Prostate gland (tissue), 2 donors: Measurements from ENCODE around the gene ASIC2. TPM values are rescaled to one million over a fixed set of nuclear protein-coding genes. Genes with fewer than 3 reads are reported as not detected.

Source experiments
- DNase-seq: peaks from one replicate; pipeline ENCODE4 v3.0.0-alpha.2; 2019; ENCODE audit warnings: low spot score
- H3K27ac ChIP-seq, 2 donors: fragments of 200-600 bp; sonication (generic); 2 replicates each; pipeline ENCODE4 v1.5.1; 2017 to 2019
- H3K27me3 ChIP-seq: fragments of 200-600 bp; sonication (generic); replicated peaks from 2 replicates; pipeline ENCODE4 v1.5.1; 2019; ENCODE audit not compliant: insufficient read depth
- H3K36me3 ChIP-seq, 2 donors: fragments of 200-600 bp; sonication (generic); 1 replicate in 1 of 2; 2 replicates in 1 of 2; pipeline versions ENCODE4 v1.5.1 to v1.8.1; 2017 to 2019
- H3K4me1 ChIP-seq: fragments of 200-600 bp; sonication (generic); replicated peaks from 2 replicates; pipeline ENCODE4 v1.5.1; 2019
- H3K4me3 ChIP-seq, 2 donors: fragments of 200-600 bp; sonication (generic); 2 replicates each; pipeline ENCODE4 v1.5.1; 2017 to 2019
- H3K9me3 ChIP-seq: fragments of 200-600 bp; sonication (generic); 2 replicates; pipeline ENCODE4 v1.5.1; 2017
- CTCF ChIP-seq, 4 experiments: fragments of 200-600 bp in 2 of 4; fragments of 450-650 bp in 2 of 4; sonication (generic) in 2 of 4; IDR thresholded peaks; 1 replicate in 3 of 4; 2 replicates in 1 of 4; pipeline ENCODE4 v1.5.1; 2016 to 2019; ENCODE audit warnings: antibody characterized with exemption in 4 of 4, mild to moderate bottlenecking in 2 of 4, moderate library complexity in 2 of 4
- POLR2A ChIP-seq: fragments of 450-650 bp; IDR thresholded peaks from one replicate; pipeline ENCODE4 v1.6.1; 2016; ENCODE audit warnings: antibody characterized with exemption, mild to moderate bottlenecking
- POLR2AphosphoS5 ChIP-seq: sonication (generic); formaldehyde crosslinking; IDR thresholded peaks from one replicate; pipeline ENCODE4 v1.6.1; 2017; ENCODE audit warnings: antibody characterized with exemption
- WGBS: methylation state at CpG from one replicate; pipeline ENCODE4 v1.1.5; 2018; 5-methylcytosine and 5-hydroxymethylcytosine counted together
- intact Hi-C: fragments of 100-400 bp; cut with DNase I; formaldehyde crosslinking; loops from one replicate; pipeline ENCODE4 v1.14.2; 2022
- total RNA-seq, 2 donors: library from RNA; depleted of rRNA; stranded (reverse); fragments of >200 nt; gene quantifications; one replicate each; pipeline ENCODE4 v1.1.0, GENCODE V29; 2016

ASIC2 gene
- total RNA-seq, 2 donors from 2014 or later, result 3.2 TPM; not detected in 1

GRCh38 chr17:33192951-33193911 lies 99.9 kb downstream of the ASIC2 start:
- TF ChIP-seq CTCF (IDR thresholded peaks at IDR 0.05), result no peak
- no peak for DNase-seq
- Histone ChIP-seq H3K27me3 (no peaks in the 10 kb centered on the region), H3K27ac (no peak overlapping the region), H3K9me3 (no peaks in the 10 kb centered on the region), H3K36me3 (no peaks in the 10 kb centered on the region), H3K4me1 (no peaks in the 10 kb centered on the region), H3K4me3 (no peak overlapping the region)
- 56% methylated on average over 9 of the region's 9 CpGs for WGBS
- intact Hi-C loops, result no loop called here

- H3K27ac ChIP-seq, result no peak overlapping the region
- H3K9me3 ChIP-seq, result no peaks in the 10 kb centered on the region
- 46% methylated on average over 4 of the region's 4 CpGs for WGBS
- H3K4me3 ChIP-seq, result no peak overlapping the region
- TF ChIP-seq CTCF (IDR thresholded peaks at IDR 0.05), result no peak
- TF ChIP-seq POLR2A, result no peak
- TF ChIP-seq POLR2AphosphoS5, result no peak
- no peaks in the 10 kb centered on the region for H3K36me3 ChIP-seq
- no peaks in the 10 kb centered on the region for H3K4me1 ChIP-seq
- no peaks in the 10 kb centered on the region for H3K27me3 ChIP-seq
- no peak for DNase-seq
- intact Hi-C loops, result no loop called here
Measured at GRCh38 chr17:33183487-33184026, 109.5 kb downstream of the ASIC2 start.

- TF ChIP-seq POLR2AphosphoS5 (no peak), POLR2A (no peak), CTCF (IDR thresholded peaks at IDR 0.05) (no peak)
- 33% methylated on average over 4 of the region's 4 CpGs for WGBS
- DNase-seq, result no peak
- Histone ChIP-seq H3K9me3 (no peaks in the 10 kb centered on the region), H3K4me3 (no peak overlapping the region), H3K36me3 (no peaks in the 10 kb centered on the region), H3K4me1 (no peaks in the 10 kb centered on the region), H3K27me3 (no peaks in the 10 kb centered on the region), H3K27ac (no peak overlapping the region)
- intact Hi-C loops, result no loop called here
Measured at GRCh38 chr17:33179151-33179550, 113.9 kb downstream of the ASIC2 start.

- TF ChIP-seq POLR2AphosphoS5 (no peak), CTCF (IDR thresholded peaks at IDR 0.05) (no peak), POLR2A (no peak)
- Histone ChIP-seq H3K4me1 (no peaks in the 10 kb centered on the region), H3K9me3 (no peaks in the 10 kb centered on the region), H3K27ac (no peak overlapping the region), H3K36me3 (no peaks in the 10 kb centered on the region), H3K27me3 (no peaks in the 10 kb centered on the region), H3K4me3 (no peak overlapping the region)
- WGBS, result 58% methylated on average over 3 of the region's 3 CpGs
- intact Hi-C loops, result no loop called here
- no peak for DNase-seq
Measured at GRCh38 chr17:33178681-33179080, 114.4 kb downstream of the ASIC2 start.

GRCh38 chr17:33175562-33175961 lies 117.5 kb downstream of the ASIC2 start:
- H3K4me3 ChIP-seq, result no peak overlapping the region
- no peak overlapping the region for H3K27ac ChIP-seq
- WGBS, result 37% methylated on average over 8 of the region's 8 CpGs
- intact Hi-C loops, result no loop called here
- no peaks in the 10 kb centered on the region for H3K9me3 ChIP-seq
- no peaks in the 10 kb centered on the region for H3K36me3 ChIP-seq
- no peaks in the 10 kb centered on the region for H3K4me1 ChIP-seq
- H3K27me3 ChIP-seq, result no peaks in the 10 kb centered on the region
- DNase-seq, result no peak
- no peak for TF ChIP-seq POLR2A
- TF ChIP-seq CTCF (IDR thresholded peaks at IDR 0.05), result no peak
- no peak for TF ChIP-seq POLR2AphosphoS5
